ENCODE data around the gene ZDHHC11B. TPM values are rescaled to one million over a fixed set of nuclear protein-coding genes. Genes with fewer than 3 reads are reported as not detected.
"Not testable (repeated sequence)": the region's sequence is repeated elsewhere in the genome, so short reads cannot be mapped to it uniquely, and the experiment has no call there.

Gene ZDHHC11B
- total and polyA plus RNA-seq, 2 of the 13 experiments (the other 11 are each of a cell fraction or from before 2014, with no cell fraction given) = 0.11 to 0.12 TPM

- DNase-seq (ENCODE audit: low spot score); intact Hi-C loops (cut with micrococcal nuclease; ENCODE audit: unreplicated experiment); CTCF ChIA-PET (ENCODE audit: low intra/inter-chr PET ratio, low total read pairs); H3K4me3 ChIP-seq (replicated peaks in 1 of 3; ENCODE audit: insufficient read depth in 1 of 3, low read depth in 2 of 3, low read length in 3 of 3); H3K9me3 ChIP-seq (ENCODE audit: low read length); H4K20me1 ChIP-seq (ENCODE audit: insufficient read depth, low read length); ATAC-seq; H3K27ac ChIP-seq (ENCODE audit: extremely low read length, insufficient read depth, low read length); H3K4me1 ChIP-seq (ENCODE audit: insufficient read depth, low read length); BruUV-seq (replicated peaks); H2AFZ ChIP-seq (ENCODE audit: low read length); H3K4me2 ChIP-seq (ENCODE audit: low read depth, low read length); H3K79me2 ChIP-seq (ENCODE audit: insufficient read depth, low read length); POLR2A ChIA-PET; FAIRE-seq; H3K36me3 ChIP-seq (replicated peaks in 1 of 2; ENCODE audit: control insufficient read depth in 1 of 2, insufficient read depth in 2 of 2, low read length in 2 of 2); H3K9ac ChIP-seq (ENCODE audit: insufficient read depth, low read depth, low read length): not testable (repeated sequence)
- 50% methylated on average over 13 of the region's 13 CpGs for WGBS (ENCODE audit: low lambda C conversion rate)
- peaks cover 16 to 22% of the 10 kb centered on the region in 2 experiments for H3K27me3 ChIP-seq (ENCODE audit: control insufficient read depth in 1 of 2, insufficient read depth in 2 of 2, low read length in 2 of 2)
- in situ Hi-C loops (cut with HindIII; ENCODE audit: extremely low pct_ligation_motif_present, low pct_unique_long_range_greater_than_20kb) = loop anchor here (10.0 kb wide), 1 partner anchor 88 kb away; no protein-coding TSS in a partner anchor
Measured at GRCh38 chr5:772931-773330, 11.6 kb downstream of the ZDHHC11B start.

- ATAC-seq; H3K79me2 ChIP-seq (ENCODE audit: insufficient read depth, low read length); intact Hi-C loops (cut with micrococcal nuclease; ENCODE audit: unreplicated experiment); H3K27ac ChIP-seq (ENCODE audit: extremely low read length, insufficient read depth, low read length); DNase-seq (ENCODE audit: low spot score); H2AFZ ChIP-seq (ENCODE audit: low read length); H4K20me1 ChIP-seq (ENCODE audit: insufficient read depth, low read length); H3K4me1 ChIP-seq (ENCODE audit: insufficient read depth, low read length); POLR2A ChIA-PET; H3K4me2 ChIP-seq (ENCODE audit: low read depth, low read length); H3K9me3 ChIP-seq (ENCODE audit: low read length); H3K9ac ChIP-seq (ENCODE audit: insufficient read depth, low read depth, low read length); CTCF ChIA-PET (ENCODE audit: low intra/inter-chr PET ratio, low total read pairs); FAIRE-seq; H3K4me3 ChIP-seq (replicated peaks in 1 of 3; ENCODE audit: insufficient read depth in 1 of 3, low read depth in 2 of 3, low read length in 3 of 3); H3K36me3 ChIP-seq (replicated peaks in 1 of 2; ENCODE audit: control insufficient read depth in 1 of 2, insufficient read depth in 2 of 2, low read length in 2 of 2); BruUV-seq (replicated peaks): not testable (repeated sequence)
- peaks cover 16 to 22% of the 10 kb centered on the region in 2 experiments for H3K27me3 ChIP-seq (ENCODE audit: control insufficient read depth in 1 of 2, insufficient read depth in 2 of 2, low read length in 2 of 2)
- WGBS (ENCODE audit: low lambda C conversion rate) = 52% methylated on average over 4 of the region's 14 CpGs
- in situ Hi-C loops (cut with HindIII; ENCODE audit: extremely low pct_ligation_motif_present, low pct_unique_long_range_greater_than_20kb) = loop anchor here (10.0 kb wide), 1 partner anchor 88 kb away; no protein-coding TSS in a partner anchor
Measured at GRCh38 chr5:772547-772890, 12.0 kb downstream of the ZDHHC11B start.

- H3K79me2 ChIP-seq (ENCODE audit: insufficient read depth, low read length); H3K27ac ChIP-seq (ENCODE audit: extremely low read length, insufficient read depth, low read length); FAIRE-seq; BruUV-seq (replicated peaks); ATAC-seq; H4K20me1 ChIP-seq (ENCODE audit: insufficient read depth, low read length); DNase-seq (ENCODE audit: low spot score); H3K4me1 ChIP-seq (ENCODE audit: insufficient read depth, low read length); intact Hi-C loops (cut with micrococcal nuclease; ENCODE audit: unreplicated experiment); POLR2A ChIA-PET; H2AFZ ChIP-seq (ENCODE audit: low read length); H3K4me3 ChIP-seq (replicated peaks in 1 of 3; ENCODE audit: insufficient read depth in 1 of 3, low read depth in 2 of 3, low read length in 3 of 3); H3K9ac ChIP-seq (ENCODE audit: insufficient read depth, low read depth, low read length); H3K9me3 ChIP-seq (ENCODE audit: low read length); H3K4me2 ChIP-seq (ENCODE audit: low read depth, low read length); CTCF ChIA-PET (ENCODE audit: low intra/inter-chr PET ratio, low total read pairs); H3K36me3 ChIP-seq (replicated peaks in 1 of 2; ENCODE audit: control insufficient read depth in 1 of 2, insufficient read depth in 2 of 2, low read length in 2 of 2): not testable (repeated sequence)
- peaks cover 16 to 19% of the 10 kb centered on the region in 2 experiments for H3K27me3 ChIP-seq (ENCODE audit: control insufficient read depth in 1 of 2, insufficient read depth in 2 of 2, low read length in 2 of 2)
- in situ Hi-C loops (cut with HindIII; ENCODE audit: extremely low pct_ligation_motif_present, low pct_unique_long_range_greater_than_20kb) = loop anchor here (10.0 kb wide), 1 partner anchor 87 kb away; no protein-coding TSS in a partner anchor
- WGBS (ENCODE audit: low lambda C conversion rate) = 49% methylated on average over 8 of the region's 31 CpGs
Measured at GRCh38 chr5:771841-772546, 12.5 kb downstream of the ZDHHC11B start.

GRCh38 chr5:771087-771781, 13.3 kb downstream of the ZDHHC11B start:
- H3K27me3 ChIP-seq (ENCODE audit: control insufficient read depth in 1 of 2, insufficient read depth in 2 of 2, low read length in 2 of 2) = peaks cover 14 to 15% of the 10 kb centered on the region in 2 experiments
- H2AFZ ChIP-seq (ENCODE audit: low read length); POLR2A ChIA-PET; DNase-seq (ENCODE audit: low spot score); H3K4me3 ChIP-seq (replicated peaks in 1 of 3; ENCODE audit: insufficient read depth in 1 of 3, low read depth in 2 of 3, low read length in 3 of 3); BruUV-seq (replicated peaks); intact Hi-C loops (cut with micrococcal nuclease; ENCODE audit: unreplicated experiment); H3K27ac ChIP-seq (ENCODE audit: extremely low read length, insufficient read depth, low read length); H3K79me2 ChIP-seq (ENCODE audit: insufficient read depth, low read length); H3K4me1 ChIP-seq (ENCODE audit: insufficient read depth, low read length); H3K36me3 ChIP-seq (replicated peaks in 1 of 2; ENCODE audit: control insufficient read depth in 1 of 2, insufficient read depth in 2 of 2, low read length in 2 of 2); CTCF ChIA-PET (ENCODE audit: low intra/inter-chr PET ratio, low total read pairs); FAIRE-seq; H4K20me1 ChIP-seq (ENCODE audit: insufficient read depth, low read length); H3K9me3 ChIP-seq (ENCODE audit: low read length); ATAC-seq; H3K9ac ChIP-seq (ENCODE audit: insufficient read depth, low read depth, low read length); H3K4me2 ChIP-seq (ENCODE audit: low read depth, low read length): not testable (repeated sequence)
- WGBS (ENCODE audit: low lambda C conversion rate) = 24% methylated on average over 11 of the region's 19 CpGs
- in situ Hi-C loops (cut with HindIII; ENCODE audit: extremely low pct_ligation_motif_present, low pct_unique_long_range_greater_than_20kb) = loop anchor here (10.0 kb wide), 1 partner anchor 86 kb away; no protein-coding TSS in a partner anchor
